Heart left ventricle (tissue), 13 donors: ENCODE measurements around the gene COX10.
"Not testable (repeated sequence)": the region's sequence is repeated elsewhere in the genome, so short reads cannot be mapped to it uniquely, and the experiment has no call there.

Experiments used
- POLR2A ChIP-seq, 2 donors: fragments of 450-650 bp; IDR thresholded peaks; one replicate each; pipeline ENCODE4 v1.6.1; 2017; ENCODE audit warnings: antibody characterized with exemption in 2 of 2, mild to moderate bottlenecking in 2 of 2, moderate library complexity in 2 of 2
- TF ChIP-seq, protein P1 (sequence below), 12 donors: fragments of 200-600 bp; sonication (generic) in 4 of 12; IDR thresholded peaks; one replicate each; pipeline versions ENCODE4 v1.5.0 to v1.8.0; 2018 to 2022; ENCODE audit warnings: antibody characterized with exemption in 12 of 12, mild to moderate bottlenecking in 5 of 12
- donor health status: ischemic (EF 13 %, LVEDD 7.1; RV severe dilation, severe dysfunction).
- donor health status: DM: no; HTN: yes; CAD: no.
- donor health status: DM: no; HTN: no; CAD: no.
- donor health status: ischemic (EF 25% LVEDD 6.9; RV normal size, moderate dysfunction).
- donor health status: ischemic (EF 25% LVEDD 5.7; RV mildly dilated, moderate dysfunction).
- donor health status: ischemic (EF 35%, LVEDD 5.7; RV mildly dilated, moderate dysfunction).
- donor health status: nonischemic (EF 11% LVEDD 7.7; RV severe dilation, severe dysfunction).
- donor health status: DM: yes; HTN: yes; CAD: no.
- donor health status: PGD.
- donor health status: ischemic (EF 29% LVEDD 5.4; RV normal size, mild dysfunction).
- donor health status: nonischemic (EF 23%, LVEDD 6.1; RV moderate dilation, normal function).

DNA sequence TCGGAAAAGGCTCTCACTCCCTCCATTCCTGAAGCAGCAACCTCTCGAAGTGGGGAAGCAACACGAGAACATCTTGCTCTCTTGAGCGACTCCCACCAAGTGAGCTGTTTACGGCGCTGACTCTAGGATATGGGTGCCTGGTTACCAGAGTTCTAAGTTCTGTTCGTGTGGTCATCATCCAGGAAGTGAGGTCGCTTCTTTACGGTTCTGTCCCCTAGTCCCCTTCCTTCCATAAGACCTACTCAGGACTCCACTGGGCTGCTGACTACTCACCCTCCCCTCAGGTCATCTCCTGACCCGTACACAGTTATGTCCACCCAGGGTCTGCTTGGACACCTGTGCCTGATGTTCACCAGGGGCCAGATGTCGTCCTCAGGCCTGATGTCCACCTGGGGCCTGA lies 167.5 kb downstream of the COX10 start, which contains the start of gene CDRT15:
- TF ChIP-seq POLR2A (IDR thresholded peaks at IDR 0.05) = not testable (repeated sequence)
- TF ChIP-seq, protein P1, sequence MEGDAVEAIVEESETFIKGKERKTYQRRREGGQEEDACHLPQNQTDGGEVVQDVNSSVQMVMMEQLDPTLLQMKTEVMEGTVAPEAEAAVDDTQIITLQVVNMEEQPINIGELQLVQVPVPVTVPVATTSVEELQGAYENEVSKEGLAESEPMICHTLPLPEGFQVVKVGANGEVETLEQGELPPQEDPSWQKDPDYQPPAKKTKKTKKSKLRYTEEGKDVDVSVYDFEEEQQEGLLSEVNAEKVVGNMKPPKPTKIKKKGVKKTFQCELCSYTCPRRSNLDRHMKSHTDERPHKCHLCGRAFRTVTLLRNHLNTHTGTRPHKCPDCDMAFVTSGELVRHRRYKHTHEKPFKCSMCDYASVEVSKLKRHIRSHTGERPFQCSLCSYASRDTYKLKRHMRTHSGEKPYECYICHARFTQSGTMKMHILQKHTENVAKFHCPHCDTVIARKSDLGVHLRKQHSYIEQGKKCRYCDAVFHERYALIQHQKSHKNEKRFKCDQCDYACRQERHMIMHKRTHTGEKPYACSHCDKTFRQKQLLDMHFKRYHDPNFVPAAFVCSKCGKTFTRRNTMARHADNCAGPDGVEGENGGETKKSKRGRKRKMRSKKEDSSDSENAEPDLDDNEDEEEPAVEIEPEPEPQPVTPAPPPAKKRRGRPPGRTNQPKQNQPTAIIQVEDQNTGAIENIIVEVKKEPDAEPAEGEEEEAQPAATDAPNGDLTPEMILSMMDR (IDR thresholded peaks at IDR 0.05) = not testable (repeated sequence)
